SK-N-SH (cell line): Measurements from ENCODE around the gene VMAC. TPM values are rescaled to one million over a fixed set of nuclear protein-coding genes. Genes with fewer than 3 reads are reported as not detected.

Source experiments
- CTCF ChIA-PET: fragments of 300-600, 350-600 bp; formaldehyde crosslinking; extraction: SDS; loops from one replicate; lab custom pipeline; 2021; lab: Yijun Ruan, JAX
- POLR2A ChIA-PET: fragments of 350-600 bp; sonication (Branson Sonifier 250); formaldehyde crosslinking; extraction: SDS; loops from one replicate; lab custom pipeline; 2020; ENCODE audit warnings: antibody characterized with exemption, inconsistent platforms; lab: Yijun Ruan, JAX
- DNase-seq: peaks from one replicate; pipeline ENCODE4 v3.0.0; 2012
- H2AFZ ChIP-seq: fragments of 200-600 bp; sonication (generic); 2 replicates; pipeline ENCODE4 v1.8.1; 2016; ENCODE audit warnings: antibody characterized with exemption, mild to moderate bottlenecking, low read depth
- H3F3A ChIP-seq: fragments of 200-600 bp; sonication (generic); replicated peaks from 2 replicates; pipeline ENCODE3; 2016; ENCODE audit warnings: antibody characterized with exemption, mild to moderate bottlenecking; ENCODE audit not compliant: insufficient read depth
- H3K27ac ChIP-seq, 2 experiments: fragments of 200-500 bp in 1 of 2; fragments of 200-600 bp in 1 of 2; sonication (Bioruptor generic) in 1 of 2; sonication (generic), shearing (Covaris generic) in 1 of 2; 2 replicates each; pipeline versions ENCODE4 v1.5.1 to v1.6.1; 2014 to 2016; ENCODE audit warnings: low read depth in 2 of 2, inconsistent platforms in 1 of 2, low read length in 1 of 2, mild to moderate bottlenecking in 1 of 2, mixed read lengths in 1 of 2
- H3K27me3 ChIP-seq: fragments of 200-600 bp; sonication (generic), shearing (Covaris generic); 2 replicates; pipeline ENCODE4 v1.6.1; 2016; ENCODE audit warnings: mixed run types; ENCODE audit not compliant: insufficient read depth
- H3K36me3 ChIP-seq, 2 experiments: fragments of 200-500 bp in 1 of 2; fragments of 200-600 bp in 1 of 2; sonication (Bioruptor generic) in 1 of 2; sonication (generic) in 1 of 2; replicated peaks in 1 of 2; 2 replicates each; pipeline versions ENCODE3 to v1.5.1; 2014 to 2016; ENCODE audit warnings: low read length in 1 of 2, mild to moderate bottlenecking in 1 of 2; ENCODE audit not compliant: insufficient read depth in 2 of 2, control insufficient read depth in 1 of 2
- H3K4me1 ChIP-seq, 2 experiments: fragments of 200-500 bp in 1 of 2; fragments of 200-600 bp in 1 of 2; sonication (Bioruptor generic) in 1 of 2; sonication (generic), shearing (Covaris generic) in 1 of 2; 2 replicates each; pipeline versions ENCODE4 v1.5.1 to v1.6.1; 2014 to 2016; ENCODE audit warnings: low read depth in 1 of 2, low read length in 1 of 2, mixed run types in 1 of 2; ENCODE audit not compliant: insufficient read depth in 2 of 2, control insufficient read depth in 1 of 2
- H3K4me2 ChIP-seq: fragments of 200-600 bp; sonication (generic), shearing (Covaris generic); 2 replicates; pipeline ENCODE4 v1.6.1; 2017; ENCODE audit warnings: mixed run types
- H3K4me3 ChIP-seq, 2 experiments: fragments of 200-500 bp in 1 of 2; fragments of 200-600 bp in 1 of 2; sonication (Bioruptor generic) in 1 of 2; sonication (generic), shearing (Covaris generic) in 1 of 2; 2 replicates each; pipeline versions ENCODE4 v1.5.1 to v1.8.1; 2014 to 2016; ENCODE audit warnings: low read depth in 2 of 2, inconsistent platforms in 1 of 2, low read length in 1 of 2, mild to moderate bottlenecking in 1 of 2, mixed read lengths in 1 of 2, moderate library complexity in 1 of 2
- H3K79me2 ChIP-seq: fragments of 200-600 bp; sonication (generic); 2 replicates; pipeline ENCODE4 v1.8.1; 2017; ENCODE audit warnings: mild to moderate bottlenecking; ENCODE audit not compliant: insufficient read depth
- H3K9ac ChIP-seq: fragments of 200-600 bp; sonication (generic); 2 replicates; pipeline ENCODE4 v1.6.1; 2017; ENCODE audit warnings: mixed run types
- H3K9me2 ChIP-seq: fragments of 200-600 bp; sonication (generic); 2 replicates; pipeline ENCODE4 v1.6.1; 2017; ENCODE audit warnings: mixed run types
- H3K9me3 ChIP-seq: fragments of 200-600 bp; sonication (generic); 2 replicates; pipeline ENCODE4 v1.6.1; 2017; ENCODE audit warnings: mixed run types, mild to moderate bottlenecking, moderate library complexity
- H4K20me1 ChIP-seq: fragments of 200-600 bp; sonication (generic); 2 replicates; pipeline ENCODE4 v1.6.1; 2017; ENCODE audit warnings: mild to moderate bottlenecking, mixed run types; ENCODE audit not compliant: insufficient read depth
- CHD2 ChIP-seq: fragments of 150-350 bp; IDR thresholded peaks from 2 replicates; pipeline ENCODE4 v1.6.1; 2018; ENCODE audit warnings: low read length; ENCODE audit not compliant: partially characterized antibody
- ELF1 ChIP-seq: IDR thresholded peaks from 2 replicates; pipeline ENCODE4 v1.4.0; 2012
- EP300 ChIP-seq, 2 experiments: IDR thresholded peaks; 2 replicates each; pipeline versions ENCODE4 v1.4.0 to v1.6.1; 2012; ENCODE audit warnings: borderline replicate concordance in 1 of 2, low read depth in 1 of 2, low read length in 1 of 2
- EZH2phosphoT487 ChIP-seq: fragments of 200-600 bp; sonication (generic); IDR thresholded peaks from 2 replicates; pipeline ENCODE4 v1.6.1; 2017; ENCODE audit warnings: low read depth, mixed run types, mild to moderate bottlenecking, antibody characterized with exemption, moderate library complexity, borderline replicate concordance
- FOXJ3 ChIP-seq: sonication (generic); formaldehyde crosslinking; IDR thresholded peaks from 2 replicates; pipeline ENCODE4 v1.5.1; 2020; ENCODE audit warnings: mild to moderate bottlenecking, missing genetic modification reagents
- FOXM1 ChIP-seq: IDR thresholded peaks from 2 replicates; pipeline ENCODE4 v1.4.0; 2012; ENCODE audit warnings: low read depth, mild to moderate bottlenecking
- GABPA ChIP-seq: IDR thresholded peaks from 2 replicates; pipeline ENCODE4 v1.4.0; 2012; ENCODE audit warnings: low read depth, mild to moderate bottlenecking
- GATA2 ChIP-seq: sonication (generic); formaldehyde crosslinking; IDR thresholded peaks from 2 replicates; pipeline ENCODE4 v1.5.0; 2020; ENCODE audit warnings: mild to moderate bottlenecking, missing genetic modification reagents
- IRF3 ChIP-seq: fragments of 150-350 bp; IDR thresholded peaks from 2 replicates; pipeline ENCODE4 v1.6.1; 2016; ENCODE audit warnings: mild to moderate bottlenecking, low read depth, low read length
- JUND ChIP-seq: IDR thresholded peaks from 2 replicates; pipeline ENCODE4 v1.4.0; 2012
- NFIC ChIP-seq: IDR thresholded peaks from 2 replicates; pipeline ENCODE4 v1.4.0; 2012; ENCODE audit warnings: borderline replicate concordance
- NRF1 ChIP-seq: IDR thresholded peaks from 2 replicates; pipeline ENCODE4 v1.6.1; 2012; ENCODE audit warnings: low read depth, mild to moderate bottlenecking, low read length
- PBX3 ChIP-seq: IDR thresholded peaks from 2 replicates; pipeline ENCODE4; 2012
- TAF1 ChIP-seq: IDR thresholded peaks from 2 replicates; pipeline ENCODE4 v1.6.1; 2012; ENCODE audit warnings: low read depth, mild to moderate bottlenecking, low read length, moderate library complexity, borderline replicate concordance
- TCF12 ChIP-seq: IDR thresholded peaks from 2 replicates; pipeline ENCODE4 v1.4.0; 2012
- TEAD4 ChIP-seq: IDR thresholded peaks from 2 replicates; pipeline ENCODE4 v1.4.0; 2012; ENCODE audit warnings: mild to moderate bottlenecking, borderline replicate concordance; ENCODE audit not compliant: insufficient read depth
- USF1 ChIP-seq: IDR thresholded peaks from 2 replicates; pipeline ENCODE4 v1.4.0; 2012; ENCODE audit warnings: low read depth, borderline replicate concordance
- USF2 ChIP-seq: fragments of 150-350 bp; IDR thresholded peaks from 2 replicates; pipeline ENCODE4 v1.6.1; 2017; ENCODE audit warnings: antibody characterized with exemption, low read length, low read depth, borderline replicate concordance
- YY1 ChIP-seq: IDR thresholded peaks from 2 replicates; pipeline ENCODE4 v1.4.0; 2012; ENCODE audit warnings: low read depth, mild to moderate bottlenecking
- WGBS: methylation state at CpG from one replicate; pipeline ENCODE4 v1.1.6; 2017; ENCODE audit warnings: low lambda C conversion rate; 5-methylcytosine and 5-hydroxymethylcytosine counted together
- polyA plus RNA-seq, 3 experiments: library from polyadenylated mRNA; depleted of rRNA; stranded (reverse); fragments of >200 nt; gene quantifications; 2 replicates each; pipeline ENCODE4 v1.2.3, GENCODE V29; 2012
- TF ChIP-seq, protein P1 (sequence below): IDR thresholded peaks from 2 replicates; pipeline ENCODE4 v1.4.0; 2012; ENCODE audit warnings: low read depth

Gene VMAC
- polyA plus RNA-seq, 1 of the 3 experiments (the other 2 are of a cell fraction): 6.5 TPM

DNA sequence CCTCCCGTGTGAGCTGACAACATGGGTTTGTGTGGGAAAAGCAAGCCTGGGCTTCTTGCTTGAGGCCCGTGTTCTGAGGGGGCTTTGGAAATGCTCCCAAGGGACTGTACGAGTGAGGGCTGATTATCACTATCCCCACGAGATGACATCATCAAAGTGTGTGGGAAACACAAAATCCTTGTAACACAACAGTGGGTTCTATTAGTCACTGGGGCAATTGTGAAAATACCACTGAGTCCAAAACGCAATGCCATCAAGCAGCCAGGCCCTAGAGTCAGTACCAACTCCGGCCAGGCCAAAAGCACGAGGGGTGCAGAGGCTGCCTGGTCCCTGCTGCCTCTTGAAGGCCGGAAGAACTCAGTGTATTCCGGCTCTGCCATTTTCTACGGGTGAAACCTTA is 39.0 kb downstream of the VMAC start:
- WGBS: 90% methylated on average over 8 of the region's 10 CpGs
- Histone ChIP-seq H3K36me3 (peaks cover 10 to 33% of the 10 kb centered on the region in 2 experiments), H3K4me1 (peaks cover 0 to 19% of the 10 kb centered on the region in 2 experiments; a peak in 1 of 4 replicates), H3K27ac (no peak overlapping the region), H2AFZ (no peak overlapping the region), H3K4me3 (no peak overlapping the region), H4K20me1 (peaks cover 63% of the 10 kb centered on the region), H3F3A (no peaks in the 10 kb centered on the region), H3K79me2 (peaks cover 66% of the 10 kb centered on the region), H3K9me3 (no peaks in the 10 kb centered on the region), H3K9me2 (no peaks in the 10 kb centered on the region), H3K9ac (no peak overlapping the region), H3K27me3 (no peaks in the 10 kb centered on the region), H3K4me2 (no peak overlapping the region)
- no peak for TF ChIP-seq ELF1
- no peak for TF ChIP-seq IRF3
- TF ChIP-seq GATA2: no peak
- no peak for TF ChIP-seq EP300 (IDR thresholded peaks at IDR 0.05; ENCODE audit: borderline replicate concordance in 1 of 2, low read depth in 1 of 2, low read length in 1 of 2)
- TF ChIP-seq CHD2: no peak
- TF ChIP-seq JUND: no peak
- TF ChIP-seq, protein P1, sequence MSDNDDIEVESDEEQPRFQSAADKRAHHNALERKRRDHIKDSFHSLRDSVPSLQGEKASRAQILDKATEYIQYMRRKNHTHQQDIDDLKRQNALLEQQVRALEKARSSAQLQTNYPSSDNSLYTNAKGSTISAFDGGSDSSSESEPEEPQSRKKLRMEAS: no peak
- TF ChIP-seq NFIC: no peak
- TF ChIP-seq FOXJ3 (CRISPR knock-in tag): no peak
- no peak for TF ChIP-seq PBX3
- no peak for TF ChIP-seq TAF1
- no peak for TF ChIP-seq EZH2phosphoT487
- TF ChIP-seq USF1: no peak
- TF ChIP-seq TEAD4: no peak
- no peak for TF ChIP-seq USF2
- no peak for TF ChIP-seq TCF12
- no peak for TF ChIP-seq GABPA
- no peak for TF ChIP-seq NRF1
- TF ChIP-seq YY1: no peak
- no peak for TF ChIP-seq FOXM1
- CTCF ChIA-PET: interaction anchor here (3.9 to 4.5 kb wide), 2 partner anchors 24 to 79 kb away, joined by 19 to 23 read pairs; no protein-coding TSS in a partner anchor
- no peak for DNase-seq
- POLR2A ChIA-PET: no interaction called here
